ENCODE data around the gene TSC1. TPM values are rescaled to one million over a fixed set of nuclear protein-coding genes. Genes with fewer than 3 reads are reported as not detected.

Gene TSC1
- total and polyA plus RNA-seq, 2 donors (not counting 3 experiments of a cell fraction or from before 2014, with no cell fraction given), result 43.9 to 51.2 TPM

- Histone ChIP-seq H3K4me1 (ENCODE audit: control insufficient read depth, extremely low read depth, insufficient read depth, low read length) (peaks cover 9% of the 10 kb centered on the region), H3K9ac (replicated peaks; ENCODE audit: extremely low read depth, insufficient read depth, low read length) (no peak overlapping the region), H2AFZ (ENCODE audit: low read depth, low read length) (no peak overlapping the region), H3K36me3 (ENCODE audit: control insufficient read depth in 2 of 2, extremely low read depth in 1 of 2, insufficient read depth in 2 of 2, low read length in 2 of 2) (no peaks in the 10 kb centered on the region), H3K9me1 (replicated peaks; ENCODE audit: control insufficient read depth, extremely low read depth, insufficient read depth, low read length) (no peaks in the 10 kb centered on the region), H3K4me3 (replicated peaks in 1 of 3; ENCODE audit: insufficient read depth in 1 of 3, low read depth in 1 of 3, low read length in 3 of 3) (no peak overlapping the region), H3K27ac (ENCODE audit: insufficient read depth, low read depth, low read length) (no peak overlapping the region), H3K4me2 (ENCODE audit: insufficient read depth, low read length) (peak overlapping the region; percentile 12), H3K9me3 (replicated peaks; ENCODE audit: control insufficient read depth, insufficient read depth, low read length) (no peaks in the 10 kb centered on the region), H3K27me3 (ENCODE audit: control insufficient read depth in 2 of 2, insufficient read depth in 2 of 2, low read length in 2 of 2) (no peaks in the 10 kb centered on the region), H3K79me2 (ENCODE audit: control insufficient read depth, insufficient read depth, low read length) (peaks cover 53% of the 10 kb centered on the region), H4K20me1 (replicated peaks; ENCODE audit: control insufficient read depth, extremely low read depth, insufficient read depth, low read length) (no peaks in the 10 kb centered on the region)
- ChIA-PET CTCF (interaction anchor here (2.6 kb wide), 1 partner anchor 8 kb away, joined by 13 read pairs; no protein-coding TSS in a partner anchor), POLR2A (no interaction called here)
- TF ChIP-seq GATA2 (IDR thresholded peaks at IDR 0.05; ENCODE audit: insufficient read depth, insufficient read length, low read depth, low read length) (no peak), POLR2AphosphoS5 (IDR thresholded peaks at IDR 0.05; ENCODE audit: insufficient read depth, low read depth, low read length) (no peak), CTCF (IDR thresholded peaks at IDR 0.05; ENCODE audit: extremely low read depth in 1 of 2, insufficient read depth in 1 of 2, low read depth in 1 of 2, low read length in 2 of 2) (no peak)
- no TSS peak for BruUV-seq (replicated peaks)
- intact Hi-C loops (cut with micrococcal nuclease), result loop anchor here (10.0 kb wide), 1 partner anchor 268 kb away; the partner anchor contains the start of gene GTF3C4
- dilution Hi-C loops (cut with MboI; ENCODE audit: extremely low pct_ligation_motif_present, low sequenced_read_pairs), result no loop called here
- no peak for DNase-seq (ENCODE audit: low read depth, low spot score)
- FAIRE-seq, result no peak
These were observed 1.8 kb downstream of the TSC1 start for GRCh38 chr9:132942541-132943182.

GRCh38 chr9:132939169-132939568 lies 5.2 kb downstream of the TSC1 start:
- no peak overlapping the region for H2AFZ ChIP-seq (ENCODE audit: low read depth, low read length)
- dilution Hi-C loops (cut with MboI; ENCODE audit: extremely low pct_ligation_motif_present, low sequenced_read_pairs), result no loop called here
- no peaks in the 10 kb centered on the region for H3K9me1 ChIP-seq (replicated peaks; ENCODE audit: control insufficient read depth, extremely low read depth, insufficient read depth, low read length)
- intact Hi-C loops (cut with micrococcal nuclease), result no loop called here
- H3K27me3 ChIP-seq (ENCODE audit: control insufficient read depth in 2 of 2, insufficient read depth in 2 of 2, low read length in 2 of 2), result no peaks in the 10 kb centered on the region
- DNase-seq (ENCODE audit: low read depth, low spot score), result no peak
- H3K79me2 ChIP-seq (ENCODE audit: control insufficient read depth, insufficient read depth, low read length), result peaks cover 67% of the 10 kb centered on the region
- no peak overlapping the region for H3K4me3 ChIP-seq (replicated peaks in 1 of 3; ENCODE audit: insufficient read depth in 1 of 3, low read depth in 1 of 3, low read length in 3 of 3)
- FAIRE-seq, result no peak
- TF ChIP-seq FOS (IDR thresholded peaks at IDR 0.05; ENCODE audit: borderline replicate concordance, insufficient read depth, low read length) (no peak), JUN (IDR thresholded peaks at IDR 0.05; ENCODE audit: borderline replicate concordance, insufficient read depth, insufficient read length, low read depth) (no peak), EZH2 (IDR thresholded peaks at IDR 0.05; ENCODE audit: borderline replicate concordance, low read depth, low read length, severe bottlenecking) (no peak), POLR2A (IDR thresholded peaks at IDR 0.05; ENCODE audit: low read depth, low read length) (no peak), MAX (IDR thresholded peaks at IDR 0.05; ENCODE audit: insufficient read depth, insufficient read length) (no peak), GATA2 (IDR thresholded peaks at IDR 0.05; ENCODE audit: insufficient read depth, insufficient read length, low read depth, low read length) (no peak), POLR2AphosphoS5 (IDR thresholded peaks at IDR 0.05; ENCODE audit: insufficient read depth, low read depth, low read length) (no peak), CTCF (IDR thresholded peaks at IDR 0.05; ENCODE audit: extremely low read depth in 1 of 2, insufficient read depth in 1 of 2, low read depth in 1 of 2, low read length in 2 of 2) (no peak), MYC (IDR thresholded peaks at IDR 0.05; ENCODE audit: low read depth, low read length) (no peak)
- CTCF ChIA-PET, result no interaction called here
- H3K36me3 ChIP-seq (ENCODE audit: control insufficient read depth in 2 of 2, extremely low read depth in 1 of 2, insufficient read depth in 2 of 2, low read length in 2 of 2), result no peaks in the 10 kb centered on the region
- no peak overlapping the region for H3K9ac ChIP-seq (replicated peaks; ENCODE audit: extremely low read depth, insufficient read depth, low read length)
- H3K9me3 ChIP-seq (replicated peaks; ENCODE audit: control insufficient read depth, insufficient read depth, low read length), result no peaks in the 10 kb centered on the region
- POLR2A ChIA-PET, result no interaction called here
- H4K20me1 ChIP-seq (replicated peaks; ENCODE audit: control insufficient read depth, extremely low read depth, insufficient read depth, low read length), result no peaks in the 10 kb centered on the region
- H3K27ac ChIP-seq (ENCODE audit: insufficient read depth, low read depth, low read length), result no peak overlapping the region
- no TSS peak for BruUV-seq (replicated peaks)
- peaks cover 17% of the 10 kb centered on the region for H3K4me1 ChIP-seq (ENCODE audit: control insufficient read depth, extremely low read depth, insufficient read depth, low read length)
- no peak overlapping the region for H3K4me2 ChIP-seq (ENCODE audit: insufficient read depth, low read length)
